ENCODE measurements around the gene ADGRA3. TPM values are rescaled to one million over a fixed set of nuclear protein-coding genes. Genes with fewer than 3 reads are reported as not detected.
"Not testable (repeated sequence)": the region's sequence is repeated elsewhere in the genome, so short reads cannot be mapped to it uniquely, and the experiment has no call there.

ADGRA3 gene
- polyA plus RNA-seq, 2 donors, result 4.3 to 4.8 TPM

GRCh38 chr4:22476011-22476410 lies 39.9 kb downstream of the ADGRA3 start:
- no peak overlapping the region for H3K27ac ChIP-seq (ENCODE audit: low read depth in 2 of 2, low read length in 1 of 2)
- H3K4me3 ChIP-seq (ENCODE audit: low read depth in 1 of 2, low read length in 2 of 2), result no peak overlapping the region
- WGBS, 2 donors, result 94 to 95% methylated on average over 7 of the region's 7 CpGs
- H3K36me3 ChIP-seq (ENCODE audit: control insufficient read depth in 2 of 2, insufficient read depth in 2 of 2, low read length in 1 of 2), result no peaks in the 10 kb centered on the region
- no peaks in the 10 kb centered on the region for H3K4me1 ChIP-seq (ENCODE audit: control insufficient read depth in 2 of 2, insufficient read depth in 2 of 2, low read length in 1 of 2)
- H3K27me3 ChIP-seq (ENCODE audit: control insufficient read depth in 1 of 2, insufficient read depth in 2 of 2, low read length in 2 of 2), result no peaks in the 10 kb centered on the region
- no peaks in the 10 kb centered on the region for H3K9me3 ChIP-seq (ENCODE audit: control insufficient read depth in 2 of 2, insufficient read depth in 1 of 2, low read depth in 1 of 2, low read length in 1 of 2)

- H3K27ac ChIP-seq (ENCODE audit: low read depth in 2 of 2, low read length in 1 of 2); H3K9me3 ChIP-seq (ENCODE audit: control insufficient read depth in 2 of 2, insufficient read depth in 1 of 2, low read depth in 1 of 2, low read length in 1 of 2); H3K4me1 ChIP-seq (ENCODE audit: control insufficient read depth in 2 of 2, insufficient read depth in 2 of 2, low read length in 1 of 2); H3K27me3 ChIP-seq (ENCODE audit: control insufficient read depth in 1 of 2, insufficient read depth in 2 of 2, low read length in 2 of 2); H3K4me3 ChIP-seq (ENCODE audit: low read depth in 1 of 2, low read length in 2 of 2); H3K36me3 ChIP-seq (ENCODE audit: control insufficient read depth in 2 of 2, insufficient read depth in 2 of 2, low read length in 1 of 2): not testable (repeated sequence)
- 94 to 95% methylated on average over 16 of the region's 16 CpGs for WGBS, 2 donors
Measured at GRCh38 chr4:22475311-22475646, 40.6 kb downstream of the ADGRA3 start.

- 73 to 74% methylated on average over 5 of the region's 5 CpGs for WGBS, 2 donors
- Histone ChIP-seq H3K4me3 (ENCODE audit: low read depth in 1 of 2, low read length in 2 of 2) (no peak overlapping the region), H3K27me3 (ENCODE audit: control insufficient read depth in 1 of 2, insufficient read depth in 2 of 2, low read length in 2 of 2) (no peaks in the 10 kb centered on the region), H3K27ac (ENCODE audit: low read depth in 2 of 2, low read length in 1 of 2) (no peak overlapping the region), H3K36me3 (ENCODE audit: control insufficient read depth in 2 of 2, insufficient read depth in 2 of 2, low read length in 1 of 2) (no peaks in the 10 kb centered on the region), H3K4me1 (ENCODE audit: control insufficient read depth in 2 of 2, insufficient read depth in 2 of 2, low read length in 1 of 2) (no peaks in the 10 kb centered on the region), H3K9me3 (ENCODE audit: control insufficient read depth in 2 of 2, insufficient read depth in 1 of 2, low read depth in 1 of 2, low read length in 1 of 2) (no peaks in the 10 kb centered on the region)
Measured at GRCh38 chr4:22474636-22475310, 41.1 kb downstream of the ADGRA3 start.

- Histone ChIP-seq H3K27ac (ENCODE audit: low read depth in 2 of 2, low read length in 1 of 2) (no peak overlapping the region), H3K4me3 (ENCODE audit: low read depth in 1 of 2, low read length in 2 of 2) (no peak overlapping the region), H3K9me3 (ENCODE audit: control insufficient read depth in 2 of 2, insufficient read depth in 1 of 2, low read depth in 1 of 2, low read length in 1 of 2) (no peaks in the 10 kb centered on the region), H3K27me3 (ENCODE audit: control insufficient read depth in 1 of 2, insufficient read depth in 2 of 2, low read length in 2 of 2) (no peaks in the 10 kb centered on the region), H3K4me1 (ENCODE audit: control insufficient read depth in 2 of 2, insufficient read depth in 2 of 2, low read length in 1 of 2) (no peaks in the 10 kb centered on the region), H3K36me3 (ENCODE audit: control insufficient read depth in 2 of 2, insufficient read depth in 2 of 2, low read length in 1 of 2) (no peaks in the 10 kb centered on the region)
- 44 to 52% methylated on average over 4 of the region's 4 CpGs for WGBS, 2 donors
Measured at GRCh38 chr4:22473268-22473667, 42.6 kb downstream of the ADGRA3 start.

GRCh38 chr4:22471999-22472461 lies 43.8 kb downstream of the ADGRA3 start:
- no peaks in the 10 kb centered on the region for H3K4me1 ChIP-seq (ENCODE audit: control insufficient read depth in 2 of 2, insufficient read depth in 2 of 2, low read length in 1 of 2)
- H3K27me3 ChIP-seq (ENCODE audit: control insufficient read depth in 1 of 2, insufficient read depth in 2 of 2, low read length in 2 of 2), result no peaks in the 10 kb centered on the region
- no peak overlapping the region for H3K27ac ChIP-seq (ENCODE audit: low read depth in 2 of 2, low read length in 1 of 2)
- no peaks in the 10 kb centered on the region for H3K9me3 ChIP-seq (ENCODE audit: control insufficient read depth in 2 of 2, insufficient read depth in 1 of 2, low read depth in 1 of 2, low read length in 1 of 2)
- H3K36me3 ChIP-seq (ENCODE audit: control insufficient read depth in 2 of 2, insufficient read depth in 2 of 2, low read length in 1 of 2), result no peaks in the 10 kb centered on the region
- 69 to 73% methylated on average over 4 of the region's 4 CpGs for WGBS, 2 donors
- H3K4me3 ChIP-seq (ENCODE audit: low read depth in 1 of 2, low read length in 2 of 2), result no peak overlapping the region

- H3K4me1 ChIP-seq (ENCODE audit: control insufficient read depth in 2 of 2, insufficient read depth in 2 of 2, low read length in 1 of 2), result no peaks in the 10 kb centered on the region
- no peak overlapping the region for H3K4me3 ChIP-seq (ENCODE audit: low read depth in 1 of 2, low read length in 2 of 2)
- H3K27me3 ChIP-seq (ENCODE audit: control insufficient read depth in 1 of 2, insufficient read depth in 2 of 2, low read length in 2 of 2), result no peaks in the 10 kb centered on the region
- H3K9me3 ChIP-seq (ENCODE audit: control insufficient read depth in 2 of 2, insufficient read depth in 1 of 2, low read depth in 1 of 2, low read length in 1 of 2), result no peaks in the 10 kb centered on the region
- WGBS, 2 donors, result 73 to 85% methylated on average over 4 of the region's 4 CpGs
- no peak overlapping the region for H3K27ac ChIP-seq (ENCODE audit: low read depth in 2 of 2, low read length in 1 of 2)
- H3K36me3 ChIP-seq (ENCODE audit: control insufficient read depth in 2 of 2, insufficient read depth in 2 of 2, low read length in 1 of 2), result no peaks in the 10 kb centered on the region
Measured at GRCh38 chr4:22471419-22471818, 44.4 kb downstream of the ADGRA3 start.

- no peaks in the 10 kb centered on the region for H3K9me3 ChIP-seq (ENCODE audit: control insufficient read depth in 2 of 2, insufficient read depth in 1 of 2, low read depth in 1 of 2, low read length in 1 of 2)
- H3K4me1 ChIP-seq (ENCODE audit: control insufficient read depth in 2 of 2, insufficient read depth in 2 of 2, low read length in 1 of 2), result no peaks in the 10 kb centered on the region
- WGBS, 2 donors, result 91 to 92% methylated on average over 10 of the region's 10 CpGs
- no peak overlapping the region for H3K27ac ChIP-seq (ENCODE audit: low read depth in 2 of 2, low read length in 1 of 2)
- no peaks in the 10 kb centered on the region for H3K36me3 ChIP-seq (ENCODE audit: control insufficient read depth in 2 of 2, insufficient read depth in 2 of 2, low read length in 1 of 2)
- no peaks in the 10 kb centered on the region for H3K27me3 ChIP-seq (ENCODE audit: control insufficient read depth in 1 of 2, insufficient read depth in 2 of 2, low read length in 2 of 2)
- H3K4me3 ChIP-seq (ENCODE audit: low read depth in 1 of 2, low read length in 2 of 2), result no peak overlapping the region
Measured at GRCh38 chr4:22466581-22466980, 49.3 kb downstream of the ADGRA3 start.

GRCh38 chr4:22465996-22466395 lies 49.9 kb downstream of the ADGRA3 start:
- Histone ChIP-seq H3K27ac (ENCODE audit: low read depth in 2 of 2, low read length in 1 of 2) (no peak overlapping the region), H3K36me3 (ENCODE audit: control insufficient read depth in 2 of 2, insufficient read depth in 2 of 2, low read length in 1 of 2) (no peaks in the 10 kb centered on the region), H3K4me1 (ENCODE audit: control insufficient read depth in 2 of 2, insufficient read depth in 2 of 2, low read length in 1 of 2) (no peaks in the 10 kb centered on the region), H3K27me3 (ENCODE audit: control insufficient read depth in 1 of 2, insufficient read depth in 2 of 2, low read length in 2 of 2) (no peaks in the 10 kb centered on the region), H3K9me3 (ENCODE audit: control insufficient read depth in 2 of 2, insufficient read depth in 1 of 2, low read depth in 1 of 2, low read length in 1 of 2) (no peaks in the 10 kb centered on the region), H3K4me3 (ENCODE audit: low read depth in 1 of 2, low read length in 2 of 2) (no peak overlapping the region)
- WGBS, 2 donors, result 94 to 97% methylated on average over 5 of the region's 5 CpGs

GRCh38 chr4:22465349-22465748 lies 50.5 kb downstream of the ADGRA3 start:
- Histone ChIP-seq H3K4me3 (ENCODE audit: low read depth in 1 of 2, low read length in 2 of 2) (no peak overlapping the region), H3K36me3 (ENCODE audit: control insufficient read depth in 2 of 2, insufficient read depth in 2 of 2, low read length in 1 of 2) (no peaks in the 10 kb centered on the region), H3K27ac (ENCODE audit: low read depth in 2 of 2, low read length in 1 of 2) (no peak overlapping the region), H3K27me3 (ENCODE audit: control insufficient read depth in 1 of 2, insufficient read depth in 2 of 2, low read length in 2 of 2) (no peaks in the 10 kb centered on the region), H3K9me3 (ENCODE audit: control insufficient read depth in 2 of 2, insufficient read depth in 1 of 2, low read depth in 1 of 2, low read length in 1 of 2) (no peaks in the 10 kb centered on the region), H3K4me1 (ENCODE audit: control insufficient read depth in 2 of 2, insufficient read depth in 2 of 2, low read length in 1 of 2) (no peaks in the 10 kb centered on the region)
- 84 to 92% methylated on average over 4 of the region's 4 CpGs for WGBS, 2 donors

GRCh38 chr4:22463179-22463578 lies 52.7 kb downstream of the ADGRA3 start:
- 87 to 93% methylated on average over 5 of the region's 5 CpGs for WGBS, 2 donors
- Histone ChIP-seq H3K27me3 (ENCODE audit: control insufficient read depth in 1 of 2, insufficient read depth in 2 of 2, low read length in 2 of 2) (no peaks in the 10 kb centered on the region), H3K27ac (ENCODE audit: low read depth in 2 of 2, low read length in 1 of 2) (no peak overlapping the region), H3K9me3 (ENCODE audit: control insufficient read depth in 2 of 2, insufficient read depth in 1 of 2, low read depth in 1 of 2, low read length in 1 of 2) (no peaks in the 10 kb centered on the region), H3K4me1 (ENCODE audit: control insufficient read depth in 2 of 2, insufficient read depth in 2 of 2, low read length in 1 of 2) (no peaks in the 10 kb centered on the region), H3K36me3 (ENCODE audit: control insufficient read depth in 2 of 2, insufficient read depth in 2 of 2, low read length in 1 of 2) (no peaks in the 10 kb centered on the region), H3K4me3 (ENCODE audit: low read depth in 1 of 2, low read length in 2 of 2) (no peak overlapping the region)
